GM21367 (cell line): ENCODE measurements around the gene BCL6B.
A peak's percentile ranks its signal among the peaks of the same experiment; 100 is the strongest.
"Not testable (repeated sequence)": the region's sequence is repeated elsewhere in the genome, so short reads cannot be mapped to it uniquely, and the experiment has no call there.

ENCODE experiments used
- ATAC-seq: cut with Tn5 transposase; IDR thresholded peaks from one replicate; pipeline ENCODE4 v1.9.1; 2021; ENCODE audit not compliant: unreplicated experiment

The BCL6B gene

DNA sequence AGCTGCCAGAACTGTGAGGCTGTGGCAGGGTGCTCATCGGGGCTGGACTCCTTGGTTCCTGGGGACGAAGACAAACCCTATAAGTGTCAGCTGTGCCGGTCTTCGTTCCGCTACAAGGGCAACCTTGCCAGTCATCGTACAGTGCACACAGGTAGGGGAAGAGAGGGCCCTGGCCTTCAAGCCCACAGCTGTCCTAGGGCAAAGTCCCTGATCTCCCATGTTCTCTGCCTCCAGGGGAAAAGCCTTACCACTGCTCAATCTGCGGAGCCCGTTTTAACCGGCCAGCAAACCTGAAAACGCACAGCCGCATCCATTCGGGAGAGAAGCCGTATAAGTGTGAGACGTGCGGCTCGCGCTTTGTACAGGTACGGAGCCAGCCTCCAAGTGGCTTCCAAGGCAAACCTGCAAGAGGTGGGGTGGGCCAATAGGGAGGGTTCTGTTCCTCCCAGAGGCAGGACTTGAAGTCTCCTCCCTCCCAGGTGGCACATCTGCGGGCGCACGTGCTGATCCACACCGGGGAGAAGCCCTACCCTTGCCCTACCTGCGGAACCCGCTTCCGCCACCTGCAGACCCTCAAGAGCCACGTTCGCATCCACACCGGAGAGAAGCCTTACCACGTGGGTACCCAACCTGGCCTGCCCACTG lies 3.7 kb downstream of the BCL6B start:
- ATAC-seq: no peak

DNA sequence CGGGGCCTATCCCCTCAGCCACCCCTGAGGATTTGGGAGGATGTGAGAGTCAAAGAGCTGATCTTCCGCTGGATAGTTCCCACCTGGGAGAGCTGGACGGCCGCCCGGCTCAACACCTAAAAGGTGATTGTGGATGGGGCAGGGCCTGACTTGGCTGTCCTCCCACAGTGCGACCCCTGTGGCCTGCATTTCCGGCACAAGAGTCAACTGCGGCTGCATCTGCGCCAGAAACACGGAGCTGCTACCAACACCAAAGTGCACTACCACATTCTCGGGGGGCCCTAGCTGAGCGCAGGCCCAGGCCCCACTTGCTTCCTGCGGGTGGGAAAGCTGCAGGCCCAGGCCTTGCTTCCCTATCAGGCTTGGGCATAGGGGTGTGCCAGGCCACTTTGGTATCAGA lies 4.5 kb downstream of the BCL6B start:
- no peak for ATAC-seq

- no peak for ATAC-seq
Measured at GRCh38 chr17:7029096-7029495, 6.2 kb downstream of the BCL6B start.

- ATAC-seq: no peak
Measured at GRCh38 chr17:7029659-7030058, 6.8 kb downstream of the BCL6B start.

- peak; percentile 27 for ATAC-seq
Measured at GRCh38 chr17:7034955-7035590, 12.2 kb downstream of the BCL6B start.

GRCh38 chr17:7035591-7036368 lies 12.9 kb downstream of the BCL6B start, which contains the start of gene SLC16A13:
SLC16A13 (plus strand) TSS chr17:7036015; CDS start chr17:7036383, 368 bp downstream.
- ATAC-seq: peak; percentile 72

DNA sequence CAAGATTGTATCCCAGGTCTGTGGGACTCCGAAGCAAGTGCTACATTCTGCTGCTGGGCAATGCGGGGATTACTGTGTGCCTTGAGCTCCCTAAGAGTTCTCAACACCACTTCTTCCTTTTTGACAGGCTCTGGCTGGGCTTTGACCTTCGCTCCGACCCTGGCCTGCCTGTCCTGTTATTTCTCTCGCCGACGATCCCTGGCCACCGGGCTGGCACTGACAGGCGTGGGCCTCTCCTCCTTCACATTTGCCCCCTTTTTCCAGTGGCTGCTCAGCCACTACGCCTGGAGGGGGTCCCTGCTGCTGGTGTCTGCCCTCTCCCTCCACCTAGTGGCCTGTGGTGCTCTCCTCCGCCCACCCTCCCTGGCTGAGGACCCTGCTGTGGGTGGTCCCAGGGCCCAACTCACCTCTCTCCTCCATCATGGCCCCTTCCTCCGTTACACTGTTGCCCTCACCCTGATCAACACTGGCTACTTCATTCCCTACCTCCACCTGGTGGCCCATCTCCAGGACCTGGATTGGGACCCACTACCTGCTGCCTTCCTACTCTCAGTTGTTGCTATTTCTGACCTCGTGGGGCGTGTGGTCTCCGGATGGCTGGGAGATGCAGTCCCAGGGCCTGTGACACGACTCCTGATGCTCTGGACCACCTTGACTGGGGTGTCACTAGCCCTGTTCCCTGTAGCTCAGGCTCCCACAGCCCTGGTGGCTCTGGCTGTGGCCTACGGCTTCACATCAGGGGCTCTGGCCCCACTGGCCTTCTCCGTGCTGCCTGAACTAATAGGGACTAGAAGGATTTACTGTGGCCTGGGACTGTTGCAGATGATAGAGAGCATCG lies 15.4 kb downstream of the BCL6B start:
- no peak for ATAC-seq

GRCh38 chr17:7039832-7040231 lies 17.0 kb downstream of the BCL6B start:
- no peak for ATAC-seq

- no peak for ATAC-seq
Measured at GRCh38 chr17:7041607-7042500, 19.0 kb downstream of the BCL6B start.

DNA sequence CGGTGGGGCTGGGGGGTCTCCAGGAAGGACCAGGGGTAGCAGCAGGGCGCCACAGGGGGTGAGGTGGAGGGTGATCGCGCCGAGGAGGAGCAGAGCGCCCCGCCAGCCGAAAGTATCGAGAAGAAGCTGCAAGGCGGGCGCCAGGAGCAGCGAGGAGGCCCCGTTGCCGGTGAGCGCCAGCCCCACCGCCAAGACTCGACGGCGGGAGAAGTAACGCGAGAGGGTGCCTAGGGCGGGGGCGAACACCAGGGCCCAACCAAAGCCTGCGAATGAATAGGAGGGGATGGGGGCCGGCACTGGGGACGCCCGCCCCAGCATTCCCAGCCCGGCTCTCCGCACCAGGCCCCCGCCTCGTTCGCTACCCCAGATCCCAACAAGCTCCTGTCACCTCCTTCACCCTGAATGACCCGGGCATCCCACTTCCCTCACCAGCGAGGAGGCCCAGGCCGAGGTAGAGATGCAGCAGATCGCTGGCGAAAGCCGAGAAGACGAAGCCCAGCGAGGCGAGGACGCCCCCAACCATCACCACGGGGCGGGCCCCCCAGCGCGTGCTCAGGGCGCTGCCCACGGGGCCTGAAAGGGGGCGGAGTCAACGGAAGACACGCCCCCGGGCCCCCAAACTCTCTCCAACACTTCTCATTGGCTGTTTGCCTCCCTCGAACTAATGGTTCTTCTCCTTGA lies 19.8 kb downstream of the BCL6B start:
- no peak for ATAC-seq

GRCh38 chr17:7043182-7043496 lies 20.3 kb downstream of the BCL6B start:
- no peak for ATAC-seq

DNA sequence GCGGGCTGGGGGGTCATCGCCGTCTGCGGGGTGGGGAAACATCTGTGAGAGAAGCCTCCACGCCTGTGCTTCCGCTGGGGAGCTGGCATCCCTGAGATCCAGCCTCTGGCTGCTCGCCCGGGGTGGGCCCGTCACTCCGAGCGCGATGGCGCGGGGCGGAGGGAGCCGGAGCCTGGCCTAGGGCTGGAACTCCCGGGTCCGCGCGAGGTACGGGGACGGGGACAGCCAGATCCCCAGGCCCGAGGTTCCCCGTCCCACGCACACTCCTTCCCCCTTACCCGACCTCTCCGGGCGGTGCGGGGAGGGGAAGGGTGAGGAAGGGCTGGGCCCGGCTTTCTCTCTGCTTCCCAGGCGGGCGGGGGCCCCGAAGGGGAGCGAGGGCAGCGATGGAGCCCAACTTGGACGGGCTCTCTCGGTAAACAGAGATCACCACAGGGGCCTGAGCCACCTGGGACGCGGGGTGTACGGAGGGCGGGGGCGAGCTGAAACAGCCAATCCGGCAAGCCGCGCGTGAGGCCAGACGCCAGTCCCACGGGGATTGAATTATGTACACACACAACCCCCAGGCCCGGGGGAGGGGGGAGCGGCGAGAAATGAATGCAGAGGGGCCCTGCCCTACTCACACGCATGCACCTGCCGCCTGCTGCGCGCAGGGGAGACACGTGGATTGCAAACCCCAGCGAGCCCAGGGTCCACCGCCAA lies 20.8 kb downstream of the BCL6B start, which contains the start of gene SLC16A11:
TSS of gene SLC16A11 (minus strand) at position 596 of the 702 bp plus-strand sequence. CDS start at position 17, 579 bp downstream.
- no peak for ATAC-seq

GRCh38 chr17:7045492-7046126 lies 22.8 kb downstream of the BCL6B start:
- ATAC-seq: no peak

- no peak for ATAC-seq
Measured at GRCh38 chr17:7046127-7046724, 23.4 kb downstream of the BCL6B start.

GRCh38 chr17:7046725-7047397 lies 24.0 kb downstream of the BCL6B start:
- ATAC-seq: not testable (repeated sequence)

GRCh38 chr17:7047566-7047965 lies 24.7 kb downstream of the BCL6B start:
- no peak for ATAC-seq

DNA sequence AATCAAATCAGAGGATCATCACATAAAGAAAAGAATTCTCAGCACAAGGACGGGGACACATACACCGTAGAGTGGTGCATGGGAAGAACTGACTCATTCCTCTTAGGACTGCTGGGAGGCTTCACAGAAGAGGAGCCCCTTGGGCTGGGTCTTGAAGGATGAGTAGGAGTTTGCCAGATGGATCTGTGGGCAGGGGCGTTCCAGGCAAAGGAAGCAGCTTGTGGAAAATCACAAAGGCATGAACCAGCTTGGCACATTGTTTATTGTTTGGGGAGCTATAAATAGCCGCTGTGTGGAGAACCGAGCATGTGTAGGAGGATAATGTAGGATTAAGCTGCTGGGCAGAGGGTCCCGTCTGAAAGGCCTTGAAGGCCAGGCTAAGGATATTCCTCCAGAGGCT lies 26.1 kb downstream of the BCL6B start:
- ATAC-seq: no peak
